ENCODE results near the gene CAD.
A peak's percentile ranks its signal among the peaks of the same experiment; 100 is the strongest.

The CAD gene

GRCh38 chr2:27231921-27232320, 14.8 kb downstream of the CAD start:
- no peak for DNase-seq

- DNase-seq, result no peak
Observed at GRCh38 chr2:27233341-27233740, 16.2 kb downstream of the CAD start.

- DNase-seq, result no peak
Observed at GRCh38 chr2:27236136-27236535, 19.0 kb downstream of the CAD start.

GRCh38 chr2:27236626-27237025, 19.5 kb downstream of the CAD start:
- no peak for DNase-seq

- no peak for DNase-seq
Observed at GRCh38 chr2:27237341-27237945, 20.3 kb downstream of the CAD start.

GRCh38 chr2:27238976-27239375, 21.8 kb downstream of the CAD start:
- DNase-seq, result no peak

GRCh38 chr2:27240406-27240805, 23.2 kb downstream of the CAD start:
- no peak for DNase-seq

GRCh38 chr2:27241761-27242613, 24.8 kb downstream of the CAD start:
- DNase-seq, result no peak

- DNase-seq, result no peak
Observed at GRCh38 chr2:27242614-27242951, 25.4 kb downstream of the CAD start.

- DNase-seq, result no peak
Observed at GRCh38 chr2:27243391-27244130, 26.4 kb downstream of the CAD start.

GRCh38 chr2:27245116-27245515, 27.9 kb downstream of the CAD start:
- DNase-seq, result no peak

GRCh38 chr2:27245626-27246025, 28.5 kb downstream of the CAD start:
- no peak for DNase-seq

- DNase-seq, result no peak
Observed at GRCh38 chr2:27247893-27248292, 30.7 kb downstream of the CAD start.

GRCh38 chr2:27249159-27249890, 32.2 kb downstream of the CAD start:
- DNase-seq, result no peak

GRCh38 chr2:27249891-27250651, 32.9 kb downstream of the CAD start:
- DNase-seq, result peak; percentile 57

GRCh38 chr2:27250652-27251379, 33.6 kb downstream of the CAD start:
- DNase-seq, result no peak

GRCh38 chr2:27251766-27252165, 34.6 kb downstream of the CAD start:
- no peak for DNase-seq

GRCh38 chr2:27255187-27255586, 38.0 kb downstream of the CAD start:
- no peak for DNase-seq

- DNase-seq, result no peak
Observed at GRCh38 chr2:27255660-27256059, 38.5 kb downstream of the CAD start.

- no peak for DNase-seq
Observed at GRCh38 chr2:27256855-27257454, 39.8 kb downstream of the CAD start.

GRCh38 chr2:27258051-27258450, 40.9 kb downstream of the CAD start:
- no peak for DNase-seq
